NCI-H2227 (cell line): ENCODE data around the gene BEND2.
"Not testable (repeated sequence)": the region's sequence is repeated elsewhere in the genome, so short reads cannot be mapped to it uniquely, and the experiment has no call there.

ENCODE experiments used
- DNase-seq: peaks from one replicate; lab custom pipeline; 2025; ENCODE audit not compliant: unreplicated experiment; lab: John Stamatoyannopoulos, UW

The BEND2 gene

DNA sequence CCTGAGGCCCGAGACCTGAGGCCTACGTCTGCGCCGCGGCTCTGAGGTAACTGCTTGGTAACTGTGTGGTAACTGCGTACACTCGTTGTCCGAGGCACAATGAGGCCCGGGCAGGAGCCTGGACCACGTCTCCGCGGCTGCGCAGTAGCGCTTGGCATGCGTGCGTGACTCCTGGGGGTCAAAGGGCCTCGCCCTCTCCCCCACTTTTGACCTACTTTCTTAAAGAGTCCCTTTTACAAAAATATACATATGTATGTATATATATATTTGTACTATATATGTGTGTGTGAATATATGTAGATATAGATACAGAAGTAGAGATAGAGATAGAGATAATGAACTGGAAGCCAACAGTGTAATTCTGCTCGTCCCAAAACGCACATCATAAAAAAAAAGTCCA is at the start of gene BEND2:
BEND2 (minus strand) TSS at position 101 of the 400 bp plus-strand sequence. CDS start 136 bp downstream, outside the sequence.
- DNase-seq = no peak

DNA sequence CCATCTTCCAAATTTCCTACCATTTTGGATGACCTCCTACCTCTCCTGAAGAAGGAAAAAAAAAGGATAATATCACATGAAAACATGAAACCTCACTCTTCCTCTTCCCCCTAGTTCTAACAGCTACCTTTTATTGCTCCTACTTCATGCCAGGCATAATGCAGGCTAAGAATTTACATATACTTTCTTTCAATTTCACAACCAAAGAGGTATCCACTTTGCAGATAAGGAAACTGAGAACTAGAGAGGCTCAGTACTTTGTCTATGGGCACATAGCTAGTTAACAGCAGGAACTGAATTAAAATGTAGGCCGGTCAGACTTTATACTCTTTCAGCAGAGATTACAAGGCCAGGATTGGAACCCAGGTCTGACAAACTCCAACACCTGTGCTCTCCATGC is 34.4 kb upstream of the BEND2 start:
- no peak for DNase-seq

DNA sequence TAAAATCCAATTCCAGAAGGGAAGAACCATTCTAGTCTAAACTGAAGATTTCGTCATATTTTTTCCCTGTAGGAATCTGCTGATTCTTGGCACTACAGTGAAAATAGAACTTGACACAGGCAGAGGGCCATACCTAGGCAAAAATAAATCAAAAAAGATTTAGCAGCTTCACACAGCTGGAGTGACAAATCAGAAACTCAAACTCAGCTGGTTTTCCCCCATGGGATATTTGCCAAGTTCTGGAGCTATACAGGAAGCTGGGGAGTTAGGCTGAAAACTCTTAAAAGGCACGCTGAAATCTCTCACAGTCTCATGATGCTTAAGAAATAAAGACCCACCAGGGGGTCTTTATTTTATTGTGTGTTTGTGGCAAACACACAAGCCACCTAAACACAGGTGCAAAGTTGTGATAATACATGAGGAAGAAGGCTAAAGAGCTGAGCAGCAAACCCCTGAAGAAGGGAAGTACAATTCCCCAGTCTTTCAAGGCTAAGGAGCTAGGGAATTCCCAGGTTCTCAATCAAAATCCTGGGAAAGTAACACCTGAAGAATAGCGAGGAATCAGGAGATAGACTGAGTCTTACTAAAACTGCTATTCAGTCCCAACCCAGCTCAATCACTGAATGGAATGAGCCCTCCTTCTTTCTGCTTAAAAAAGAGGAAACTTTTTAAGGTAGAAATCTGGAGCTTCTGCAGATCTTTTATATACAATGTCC is 32.1 kb upstream of the BEND2 start:
- no peak for DNase-seq

DNA sequence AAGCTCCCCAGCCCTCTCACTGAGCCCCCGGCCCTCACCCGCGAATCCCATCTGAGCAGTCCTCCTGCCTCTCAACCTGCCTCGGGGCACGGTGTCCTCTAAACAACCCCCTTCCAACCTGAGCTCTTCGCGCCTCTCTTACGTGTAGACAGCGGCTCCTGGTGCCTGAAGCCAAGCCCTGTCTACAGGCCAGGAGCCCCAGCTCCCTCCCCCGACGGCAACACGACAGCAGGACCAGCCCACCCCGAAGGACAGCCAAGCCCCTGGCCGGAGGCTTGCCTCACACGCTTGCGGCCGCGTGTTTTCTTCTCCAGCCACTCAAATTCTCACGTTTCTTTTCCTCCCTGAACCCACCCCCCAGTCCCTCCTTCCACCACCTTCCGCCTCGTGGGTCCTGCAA is 9.0 kb upstream of the BEND2 start:
- DNase-seq = not testable (repeated sequence)

DNA sequence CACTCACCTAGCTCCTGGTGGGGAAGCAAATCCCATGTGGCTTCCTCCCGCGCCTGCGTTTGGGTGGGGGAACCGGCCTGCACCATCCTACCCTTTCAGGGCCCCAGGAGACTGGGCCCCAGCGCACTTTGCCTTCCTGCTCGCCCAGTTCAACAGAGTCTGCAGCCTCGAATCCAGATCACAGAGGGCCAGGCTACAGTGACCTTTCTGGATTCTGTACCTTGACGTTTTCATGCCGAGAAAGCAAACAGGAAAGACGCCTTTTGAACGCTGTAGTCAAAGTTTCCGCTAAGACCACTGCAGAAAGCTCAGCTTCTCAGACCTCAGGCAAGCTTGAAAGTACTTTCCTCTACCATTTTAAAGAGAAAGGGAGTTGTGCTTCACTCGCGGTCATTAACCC is 7.4 kb upstream of the BEND2 start:
- DNase-seq = no peak

DNA sequence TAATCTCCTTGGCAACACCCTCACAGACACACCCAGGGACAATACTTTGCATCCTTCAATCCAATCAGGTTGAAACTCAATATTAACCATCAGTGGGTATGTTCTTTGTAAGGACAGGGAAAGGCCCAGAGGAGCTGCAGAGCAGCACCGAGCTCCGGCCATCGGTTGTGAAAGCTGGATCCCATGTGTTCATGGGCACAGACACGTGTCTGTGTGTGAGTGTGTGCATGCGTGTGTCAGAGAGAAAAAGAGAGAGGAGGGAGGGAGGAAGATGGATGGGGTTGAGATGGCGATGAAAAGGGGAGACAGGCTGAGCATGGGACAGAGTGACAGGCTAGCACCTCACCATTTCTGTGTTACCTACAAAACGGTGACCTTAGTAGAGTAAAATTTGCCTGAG is 6.8 kb upstream of the BEND2 start:
- no peak for DNase-seq

DNA sequence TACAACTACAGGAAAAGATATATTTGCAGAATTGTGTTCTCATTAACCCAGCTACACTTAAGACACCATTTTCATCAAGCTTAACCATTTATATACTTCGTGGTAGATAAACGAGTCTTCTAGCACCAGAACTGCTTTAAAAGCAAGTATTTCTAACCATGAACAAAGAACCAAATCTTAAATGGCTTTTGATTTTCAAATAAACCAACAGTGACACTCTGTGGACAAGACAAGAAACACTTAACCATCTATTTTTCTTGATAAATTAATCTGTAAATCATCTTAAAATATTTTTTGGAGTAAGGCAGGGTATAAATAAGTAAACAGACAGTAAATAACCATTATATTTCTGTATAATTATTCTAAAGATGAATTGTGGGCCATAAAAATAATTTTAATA is 10.2 kb downstream of the BEND2 start:
- DNase-seq = peak; percentile 59

DNA sequence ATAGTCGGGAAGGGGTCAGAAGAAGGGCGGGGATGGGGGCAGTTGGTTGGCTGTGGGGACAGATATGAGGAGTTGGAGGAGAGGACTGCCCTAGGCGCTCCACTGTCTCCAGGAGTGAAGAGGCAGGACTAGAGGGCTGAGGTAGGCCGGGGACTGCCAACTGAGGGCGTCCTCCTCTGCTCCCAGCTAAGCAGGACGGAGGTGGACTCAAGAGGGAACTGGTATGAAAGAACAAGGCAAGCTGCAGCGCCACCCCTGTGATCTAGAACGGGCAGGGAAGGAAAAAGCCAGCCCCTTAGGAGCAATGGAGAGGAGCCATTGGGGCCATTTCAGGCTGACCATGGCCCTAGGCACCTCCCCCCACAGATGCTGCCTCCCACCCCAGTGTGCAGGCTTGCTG is 14.0 kb downstream of the BEND2 start:
- DNase-seq = no peak

DNA sequence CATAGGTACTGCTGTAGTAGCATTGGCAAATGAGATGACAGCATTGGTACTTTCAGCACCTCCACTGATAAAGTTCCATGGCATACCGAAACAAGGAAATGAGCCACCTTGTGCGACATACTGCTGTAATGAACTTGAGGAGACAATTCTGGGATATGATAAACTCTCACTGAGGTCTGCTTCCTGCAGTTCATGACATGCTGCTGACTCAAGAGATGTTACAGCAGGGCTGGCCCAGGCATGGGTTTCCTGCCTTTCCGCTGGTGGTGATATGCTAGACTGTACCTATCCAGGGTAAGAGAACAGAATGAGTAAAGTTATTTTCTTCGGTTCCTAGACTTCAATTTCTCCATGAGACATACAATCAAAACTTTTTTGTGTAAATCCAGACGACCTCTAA is 17.1 kb downstream of the BEND2 start:
- DNase-seq = no peak

DNA sequence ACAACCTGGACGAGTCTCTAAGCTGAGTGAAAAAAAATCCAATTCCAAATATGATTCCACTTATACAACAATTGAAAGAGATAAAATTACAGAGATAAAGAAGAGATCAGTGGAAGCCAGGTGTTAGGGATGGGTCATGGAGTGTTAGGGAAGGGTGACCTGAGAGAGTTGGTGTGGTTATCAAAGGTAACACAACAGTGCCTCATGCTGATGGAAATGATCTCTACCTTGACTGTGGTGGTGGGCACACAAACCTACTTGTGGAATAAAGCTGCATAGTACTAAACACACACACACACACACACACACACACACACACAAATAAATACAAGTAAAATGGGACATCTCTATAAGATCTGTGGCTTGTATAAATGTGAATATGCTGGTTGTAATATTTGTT is 26.0 kb downstream of the BEND2 start:
- no peak for DNase-seq

DNA sequence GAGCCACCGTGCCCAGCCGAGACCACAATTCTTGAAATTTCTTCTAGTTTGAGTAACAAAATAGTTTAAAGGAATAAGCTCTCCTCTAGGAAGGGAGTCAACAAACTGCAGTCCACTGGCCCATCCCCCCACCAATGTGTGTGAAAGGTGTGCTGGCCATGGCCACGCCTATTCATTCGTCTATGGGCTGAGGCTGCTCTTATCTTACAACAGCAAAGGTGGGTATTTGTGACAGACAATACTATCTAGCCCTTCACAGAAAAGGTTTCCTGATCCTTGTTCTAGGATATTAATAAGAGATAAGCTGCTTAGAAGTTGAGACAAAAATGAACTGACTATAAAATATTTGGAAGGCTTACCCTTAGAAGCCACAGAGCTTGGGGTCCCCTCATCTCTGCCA is 41.2 kb downstream of the BEND2 start:
- DNase-seq = no peak

DNA sequence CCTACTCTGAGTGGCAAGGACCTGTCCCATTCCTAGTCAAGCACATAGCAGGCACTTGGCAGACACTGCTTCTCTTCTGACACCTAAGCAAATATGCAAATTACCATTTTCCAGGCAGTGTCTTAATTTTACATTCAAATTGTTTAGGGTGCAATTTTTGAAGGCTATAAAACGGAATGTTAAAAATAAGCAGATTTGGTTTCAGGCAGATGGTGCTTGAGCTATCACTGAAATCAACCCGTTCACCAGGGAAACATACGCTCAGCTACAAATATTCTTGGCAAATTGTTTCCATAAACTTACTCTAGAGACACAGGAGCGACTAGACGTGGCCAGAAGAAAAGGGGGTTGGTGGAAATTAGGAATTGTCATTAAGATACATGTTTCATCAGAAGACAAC is 45.7 kb downstream of the BEND2 start:
- no peak for DNase-seq

DNA sequence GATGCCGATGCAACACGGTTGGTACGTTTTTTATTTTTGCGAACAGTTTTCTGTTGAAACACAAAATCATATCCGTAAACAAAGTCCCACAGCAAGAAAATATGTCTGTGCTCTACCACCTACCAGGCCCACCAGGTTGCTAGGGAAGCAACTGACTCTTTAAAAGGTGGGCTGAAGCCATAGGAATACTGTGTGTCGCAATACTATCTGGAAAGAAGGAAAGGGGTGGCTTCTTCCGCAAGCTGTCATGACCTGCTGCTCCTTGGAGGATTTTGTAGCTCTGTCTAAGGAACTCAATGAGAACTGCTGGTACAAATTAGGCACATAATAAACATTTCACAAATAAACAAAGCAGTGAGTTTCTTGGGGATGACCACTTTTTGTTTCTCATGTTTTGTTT is 46.5 kb downstream of the BEND2 start:
- DNase-seq = no peak

DNA sequence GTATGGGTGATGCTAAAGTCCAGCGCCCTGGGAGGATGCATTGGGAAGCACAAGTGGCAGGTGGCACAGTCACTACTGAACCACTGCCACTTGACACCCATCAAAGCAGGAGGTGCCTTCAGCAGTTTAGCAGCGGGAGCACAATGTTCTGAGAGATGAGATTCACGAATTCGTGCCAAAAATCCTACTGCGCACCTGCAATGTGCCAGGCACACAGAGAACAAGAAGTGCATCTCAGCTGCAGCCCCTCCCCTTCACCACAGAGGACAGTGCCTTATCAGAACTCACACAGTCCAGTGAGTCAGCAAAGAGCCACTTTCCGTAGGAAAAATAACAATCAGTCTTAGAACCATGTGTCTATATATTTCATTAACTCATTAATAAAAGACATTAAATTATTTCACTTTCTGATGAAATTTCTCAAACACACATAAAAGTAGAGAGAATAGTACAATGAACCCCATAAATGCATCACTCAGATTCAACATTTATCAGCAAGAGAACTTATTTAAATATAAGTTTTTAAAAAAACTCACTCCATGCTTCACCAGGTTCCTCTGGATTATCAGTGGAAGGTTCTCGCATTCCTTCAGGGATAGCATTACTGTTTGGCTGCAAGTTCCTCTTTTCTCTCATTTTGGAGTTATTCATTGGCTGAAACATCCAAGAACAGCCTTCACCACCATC is 47.0 kb downstream of the BEND2 start:
- DNase-seq = no peak

DNA sequence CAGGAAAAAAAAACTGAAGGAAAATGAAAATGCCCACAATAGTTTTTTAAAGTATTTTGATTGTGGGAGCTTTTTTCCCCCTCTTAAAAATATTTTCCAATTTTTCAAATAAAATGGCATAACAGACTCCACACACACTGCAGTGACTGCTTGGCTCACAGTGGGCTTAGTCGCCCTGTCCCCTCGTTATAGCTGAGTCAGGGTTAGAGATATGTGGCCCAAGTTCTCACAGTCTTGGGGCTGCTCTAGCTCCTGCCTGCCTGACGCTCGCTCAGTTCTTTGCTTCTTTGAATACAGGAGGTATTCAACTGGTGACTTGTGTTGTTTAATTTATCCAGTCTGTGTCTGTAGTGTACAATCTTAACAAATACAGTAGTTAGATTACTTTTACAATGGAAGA is 47.7 kb downstream of the BEND2 start:
- no peak for DNase-seq

DNA sequence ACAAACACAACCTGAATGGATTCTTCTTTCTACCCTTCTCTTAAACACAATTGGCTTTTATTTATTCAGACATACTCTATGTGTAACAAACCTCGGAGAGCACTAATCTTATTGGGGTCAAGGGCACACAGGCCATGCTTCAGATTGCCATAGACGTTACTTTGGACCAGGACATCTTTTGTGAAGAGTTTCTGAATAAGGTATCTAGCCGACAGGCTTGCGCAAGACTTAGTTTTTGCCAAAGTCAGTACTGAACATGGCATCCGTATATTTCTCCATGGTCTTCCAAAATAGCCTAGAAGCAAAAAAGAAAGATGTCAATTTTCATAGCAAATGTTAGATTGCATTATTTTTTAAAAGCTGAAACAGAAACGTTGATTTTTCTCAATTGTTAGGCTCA is 49.8 kb downstream of the BEND2 start:
- DNase-seq = no peak

DNA sequence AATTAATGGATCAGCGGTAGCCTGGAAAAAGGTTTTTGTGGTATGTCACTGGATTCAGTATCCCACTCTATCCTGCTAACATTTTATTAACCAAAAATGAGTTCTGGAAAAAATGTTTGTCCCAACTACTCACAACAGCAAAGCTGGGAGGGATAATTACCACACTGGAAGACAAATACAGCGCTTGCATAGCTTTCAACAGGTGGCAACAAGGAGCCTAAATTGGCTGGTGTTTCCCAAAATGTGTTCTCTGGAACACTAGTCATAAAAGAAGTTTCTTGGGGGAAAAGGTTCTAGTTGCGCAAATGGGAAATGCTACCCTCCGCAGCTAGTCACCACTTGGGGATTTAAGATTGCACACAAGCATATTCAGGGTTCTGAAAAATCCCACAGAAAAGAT is 54.6 kb downstream of the BEND2 start:
- DNase-seq = no peak

DNA sequence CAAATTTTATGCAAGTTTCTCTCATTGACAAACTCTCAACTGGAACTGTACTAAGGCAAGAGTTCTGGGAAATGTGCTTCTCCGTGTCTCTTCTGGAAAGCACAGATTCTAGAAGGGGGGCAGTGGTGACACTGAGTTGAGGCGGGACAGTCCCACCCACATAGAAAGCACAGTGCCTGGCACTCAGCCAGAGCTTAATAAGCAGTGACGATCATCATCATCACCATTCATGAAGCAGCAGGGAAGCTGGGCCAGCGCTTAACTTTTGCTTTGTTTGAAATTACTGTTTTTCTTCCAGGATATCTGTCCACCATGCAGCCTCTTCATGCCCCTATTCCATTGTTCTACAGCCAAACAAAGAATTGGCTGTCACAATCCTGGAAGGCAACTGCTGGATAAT is 60.3 kb downstream of the BEND2 start:
- DNase-seq = peak; percentile 58

DNA sequence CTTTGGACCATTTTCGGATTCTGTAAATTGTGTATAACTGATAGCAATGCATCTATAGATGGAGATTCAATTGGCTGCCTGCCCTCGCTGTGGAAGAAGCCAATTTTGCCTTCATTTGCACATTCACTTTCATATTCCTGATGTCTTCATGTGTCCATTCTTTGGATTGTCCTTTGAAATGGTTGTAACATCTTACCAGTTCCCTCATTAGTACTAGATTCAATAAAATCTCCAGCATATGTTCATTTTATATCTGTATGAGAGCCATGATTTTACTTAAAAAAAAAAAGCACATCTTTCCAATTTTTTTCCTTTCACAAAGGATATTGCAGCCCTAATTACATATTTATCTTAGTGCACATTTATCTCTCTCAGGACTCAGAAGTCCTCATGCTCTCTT is 61.7 kb downstream of the BEND2 start:
- no peak for DNase-seq

DNA sequence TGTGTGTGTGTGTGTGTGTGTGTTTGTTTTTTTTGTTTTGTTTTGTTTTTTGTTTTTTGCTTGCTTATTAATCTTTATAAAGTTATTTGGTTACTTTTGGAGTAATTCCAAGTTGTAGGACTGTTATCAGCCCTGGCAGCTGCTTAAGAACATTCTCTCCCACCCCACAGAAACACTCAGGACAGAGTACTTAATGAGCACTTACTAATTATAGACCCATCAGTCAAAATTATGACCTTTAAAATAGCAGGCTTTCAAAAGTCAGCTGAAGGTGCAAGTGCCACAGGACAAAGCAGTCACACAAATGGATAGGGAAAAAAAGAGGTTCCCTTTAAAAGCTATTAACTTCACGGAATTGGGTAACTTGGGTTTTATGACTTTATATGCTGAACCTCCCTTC is 69.0 kb downstream of the BEND2 start:
- DNase-seq = peak; percentile 40

DNA sequence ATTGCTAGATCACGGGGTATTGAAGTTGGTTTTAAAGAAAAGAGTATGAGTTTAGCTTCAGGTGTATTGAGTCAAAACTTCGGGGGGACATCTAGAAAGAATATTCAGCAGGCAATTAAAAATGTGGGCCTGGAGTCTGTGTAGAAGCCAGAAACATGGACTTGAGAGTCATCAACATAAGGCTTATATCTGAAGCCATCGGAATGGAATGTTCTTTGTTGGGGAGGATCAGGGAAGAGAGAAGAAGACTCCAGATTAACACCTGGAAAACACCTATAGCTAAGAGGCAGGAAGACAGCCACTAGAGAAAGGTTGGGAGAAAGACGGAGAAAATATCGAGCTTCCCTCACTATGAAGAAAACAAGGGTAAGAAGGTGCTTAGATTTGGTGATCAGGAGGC is 69.5 kb downstream of the BEND2 start:
- DNase-seq = no peak

DNA sequence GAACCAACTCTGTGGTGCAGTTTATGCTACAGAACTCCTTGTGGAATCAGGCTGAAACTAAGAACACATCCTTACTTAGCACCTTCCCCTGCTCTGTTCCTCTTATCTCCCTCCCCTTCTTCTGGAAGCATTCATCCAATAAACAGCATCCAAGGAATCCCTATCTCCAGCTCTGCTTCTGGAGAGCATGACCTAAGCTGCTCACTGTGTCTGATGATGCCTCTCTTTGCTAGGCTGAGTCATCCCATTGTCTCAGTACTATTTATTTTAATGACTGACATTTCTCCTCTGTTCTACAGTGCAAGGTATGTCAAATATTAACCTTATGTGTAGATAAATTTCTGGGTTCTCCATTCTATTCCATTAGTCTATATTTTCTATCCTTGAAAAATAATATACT is 71.2 kb downstream of the BEND2 start:
- DNase-seq = peak; percentile 6

DNA sequence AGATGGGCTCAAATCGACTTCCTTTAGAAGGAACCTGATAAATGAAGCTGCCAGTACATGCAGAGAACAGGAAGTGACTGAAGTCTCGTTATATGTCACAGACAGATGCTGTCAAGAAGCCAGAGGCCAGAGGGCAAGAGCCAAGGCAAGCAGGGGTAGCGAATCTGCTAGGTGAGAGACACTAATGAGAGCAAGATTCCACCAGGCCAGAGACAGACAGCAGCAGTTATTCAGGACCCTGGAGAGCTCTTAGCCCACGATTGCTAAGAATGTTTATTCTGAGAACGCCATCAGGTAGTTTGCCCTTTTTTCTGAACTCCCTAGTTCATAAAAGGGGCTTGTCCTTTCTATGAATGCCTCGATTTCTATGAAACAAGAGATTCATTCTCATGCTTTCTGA is 73.7 kb downstream of the BEND2 start:
- no peak for DNase-seq
